Heart left ventricle (tissue), 13 donors: ENCODE measurements around the gene NRSN2.
"Not testable (repeated sequence)": the region's sequence is repeated elsewhere in the genome, so short reads cannot be mapped to it uniquely, and the experiment has no call there.

Experiments used
- CTCF ChIP-seq, 12 donors: fragments of 200-600 bp; sonication (generic) in 4 of 12; IDR thresholded peaks; one replicate each; pipeline versions ENCODE4 v1.5.0 to v1.8.0; 2018 to 2022; ENCODE audit warnings: antibody characterized with exemption in 12 of 12, mild to moderate bottlenecking in 5 of 12
- POLR2A ChIP-seq, 2 donors: fragments of 450-650 bp; IDR thresholded peaks; one replicate each; pipeline ENCODE4 v1.6.1; 2017; ENCODE audit warnings: antibody characterized with exemption in 2 of 2, mild to moderate bottlenecking in 2 of 2, moderate library complexity in 2 of 2
- donor health status: ischemic (EF 13 %, LVEDD 7.1; RV severe dilation, severe dysfunction).
- donor health status: DM: no; HTN: yes; CAD: no.
- donor health status: DM: no; HTN: no; CAD: no.
- donor health status: ischemic (EF 25% LVEDD 6.9; RV normal size, moderate dysfunction).
- donor health status: ischemic (EF 25% LVEDD 5.7; RV mildly dilated, moderate dysfunction).
- donor health status: ischemic (EF 35%, LVEDD 5.7; RV mildly dilated, moderate dysfunction).
- donor health status: nonischemic (EF 11% LVEDD 7.7; RV severe dilation, severe dysfunction).
- donor health status: DM: yes; HTN: yes; CAD: no.
- donor health status: PGD.
- donor health status: ischemic (EF 29% LVEDD 5.4; RV normal size, mild dysfunction).
- donor health status: nonischemic (EF 23%, LVEDD 6.1; RV moderate dilation, normal function).

GRCh38 chr20:372543-373082 lies 25.7 kb downstream of the NRSN2 start:
- not testable (repeated sequence) for TF ChIP-seq CTCF, POLR2A (IDR thresholded peaks at IDR 0.05)
